Transverse colon (tissue), 4 donors: Measurements from ENCODE around the gene FAM83D. TPM values are rescaled to one million over a fixed set of nuclear protein-coding genes. Genes with fewer than 3 reads are reported as not detected.

ENCODE experiments used
- DNase-seq: peaks from one replicate; pipeline ENCODE4 v3.0.0-alpha.2; 2019
- H3K27ac ChIP-seq, 4 donors: fragments of 200-600 bp; sonication (generic); 2 replicates each; pipeline ENCODE4 v1.5.1; 2016 to 2018; ENCODE audit warnings: inconsistent platforms in 4 of 4
- H3K27me3 ChIP-seq: fragments of 200-600 bp; sonication (generic); 2 replicates; pipeline ENCODE4 v1.5.1; 2017; ENCODE audit warnings: inconsistent platforms
- H3K36me3 ChIP-seq, 4 donors: fragments of 200-600 bp; sonication (generic); 2 replicates each; pipeline ENCODE4 v1.5.1; 2017 to 2019; ENCODE audit warnings: inconsistent platforms in 4 of 4
- H3K4me1 ChIP-seq, 4 donors: fragments of 200-600 bp; sonication (generic); 2 replicates each; pipeline ENCODE4 v1.5.1; 2017 to 2020; ENCODE audit warnings: inconsistent platforms in 4 of 4
- H3K4me3 ChIP-seq, 4 donors: fragments of 200-600 bp; sonication (generic); 1 replicate in 1 of 4; 2 replicates in 3 of 4; pipeline versions ENCODE4 v1.5.1 to v1.6.1; 2017 to 2019; ENCODE audit warnings: inconsistent platforms in 4 of 4
- H3K9me3 ChIP-seq, 2 donors: fragments of 200-600 bp; sonication (generic); 2 replicates each; pipeline ENCODE4 v1.5.1; 2017 to 2019; ENCODE audit warnings: inconsistent platforms in 2 of 2
- CTCF ChIP-seq, 5 experiments: fragments of 200-600 bp in 3 of 5; fragments of 450-650 bp in 2 of 5; sonication (generic) in 3 of 5; IDR thresholded peaks; 1 replicate in 2 of 5; 2 replicates in 3 of 5; pipeline ENCODE4 v1.5.1; 2016 to 2017; ENCODE audit warnings: antibody characterized with exemption in 5 of 5, inconsistent platforms in 3 of 5, mild to moderate bottlenecking in 2 of 5, moderate library complexity in 1 of 5
- EP300 ChIP-seq: sonication (generic); formaldehyde crosslinking; IDR thresholded peaks from one replicate; pipeline ENCODE4 v1.6.1; 2017; ENCODE audit warnings: antibody characterized with exemption, low read depth
- POLR2A ChIP-seq: fragments of 450-650 bp; IDR thresholded peaks from one replicate; pipeline ENCODE4 v1.6.1; 2016; ENCODE audit warnings: antibody characterized with exemption, mild to moderate bottlenecking, moderate library complexity
- POLR2AphosphoS5 ChIP-seq, 3 donors: sonication (generic); formaldehyde crosslinking; IDR thresholded peaks; one replicate each; pipeline ENCODE4 v1.6.1; 2016; ENCODE audit warnings: antibody characterized with exemption in 3 of 3
- WGBS, 2 donors: methylation state at CpG; one replicate each; pipeline ENCODE4 v1.1.5; 2018; ENCODE audit warnings: low coverage in 1 of 2; 5-methylcytosine and 5-hydroxymethylcytosine counted together
- in situ Hi-C, 4 donors: fragments of 200-750 bp; cut with MboI; loops; one replicate each; pipeline versions ENCODE4 v1.15.0 to v1.15.1; 2017; ENCODE audit warnings: low sequenced_read_pairs in 3 of 4, low pct_ligation_motif_present in 1 of 4, low pct_unique_long_range_greater_than_20kb in 1 of 4
- intact Hi-C: fragments of 100-400 bp; cut with DNase I; formaldehyde crosslinking; loops from one replicate; pipeline ENCODE4 v1.15.1; 2023; ENCODE audit warnings: low total_unique reads
- total RNA-seq, 4 donors: library from RNA; depleted of rRNA; stranded (reverse); fragments of >200 nt; gene quantifications; one replicate each; pipeline ENCODE4 v1.1.0, GENCODE V29; 2016

Gene FAM83D
- total RNA-seq, 4 donors from 2014 or later: 7.2 to 42.3 (median 19.6) TPM

DNA sequence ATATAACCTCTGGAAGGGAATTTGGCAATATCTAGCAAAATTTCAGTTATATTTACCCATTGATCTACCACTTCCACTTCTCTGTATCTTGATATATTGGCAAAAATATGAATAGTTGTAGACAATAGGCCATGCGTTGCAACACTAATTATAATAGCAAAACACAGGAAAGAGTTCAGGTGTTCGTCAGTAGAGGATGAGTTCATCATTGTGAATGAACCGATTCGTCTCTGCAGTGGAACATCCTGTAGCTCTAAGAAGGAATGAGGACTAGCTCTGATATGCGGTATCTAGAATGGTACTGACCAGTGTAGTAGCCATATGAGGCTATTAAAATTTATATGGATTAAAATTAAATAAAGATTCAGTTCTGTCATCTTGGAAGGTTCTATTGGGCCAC is 8.3 kb downstream of the FAM83D start:
- Histone ChIP-seq H3K27ac (peak overlapping the region in 1 of 4 donors; percentile 86), H3K36me3 (no peaks in the 10 kb centered on the region), H3K4me1 (peaks cover 0 to 3% (median 0%) of the 10 kb centered on the region in 4 donors), H3K27me3 (no peaks in the 10 kb centered on the region), H3K9me3 (no peaks in the 10 kb centered on the region), H3K4me3 (no peak overlapping the region)
- WGBS, 2 donors: 83 to 90% methylated on average over 5 of the region's 5 CpGs
- no peak for TF ChIP-seq EP300
- TF ChIP-seq POLR2A: no peak
- no peak for TF ChIP-seq CTCF (IDR thresholded peaks at IDR 0.05)
- TF ChIP-seq POLR2AphosphoS5 (IDR thresholded peaks at IDR 0.05): no peak
- intact Hi-C loops (no loop called here), in situ Hi-C loops (no loop called here)
- DNase-seq: no peak

DNA sequence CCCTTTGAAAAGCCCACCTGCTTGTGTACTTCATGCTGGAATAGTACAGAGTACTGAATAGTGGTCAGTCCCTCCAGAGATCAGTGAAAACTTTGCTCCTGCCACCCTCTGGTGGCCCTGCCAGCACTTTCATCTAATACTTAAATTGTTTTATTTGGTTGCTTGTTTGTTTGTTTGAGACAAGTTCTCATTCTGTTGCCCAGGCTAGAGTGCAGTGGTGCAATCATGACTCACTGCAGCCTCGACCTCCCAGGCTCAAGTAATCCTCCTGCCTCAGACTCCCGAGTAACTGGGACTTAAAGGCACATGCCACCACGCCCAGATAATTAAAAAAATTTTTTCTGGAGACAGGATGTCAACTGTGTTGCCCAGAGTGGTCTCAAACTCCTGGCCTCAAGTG is 9.1 kb downstream of the FAM83D start:
- TF ChIP-seq CTCF (IDR thresholded peaks at IDR 0.05) (no peak), POLR2A (no peak), EP300 (no peak), POLR2AphosphoS5 (IDR thresholded peaks at IDR 0.05) (no peak)
- no peak overlapping the region for H3K4me3 ChIP-seq
- H3K27me3 ChIP-seq: no peaks in the 10 kb centered on the region
- WGBS, 2 donors: 59 to 72% methylated on average over 3 of the region's 3 CpGs
- no peaks in the 10 kb centered on the region for H3K4me1 ChIP-seq
- DNase-seq: no peak
- intact Hi-C loops: no loop called here
- no peaks in the 10 kb centered on the region for H3K9me3 ChIP-seq
- in situ Hi-C loops: no loop called here
- H3K27ac ChIP-seq: peak overlapping the region in 2 of 4 donors; percentile 16 to 86
- no peaks in the 10 kb centered on the region for H3K36me3 ChIP-seq

- H3K27me3 ChIP-seq: no peaks in the 10 kb centered on the region
- in situ Hi-C loops: no loop called here
- intact Hi-C loops: no loop called here
- no peak overlapping the region for H3K4me3 ChIP-seq
- H3K4me1 ChIP-seq: no peaks in the 10 kb centered on the region
- peak overlapping the region in 1 of 4 donors; percentile 86 for H3K27ac ChIP-seq
- H3K36me3 ChIP-seq: no peaks in the 10 kb centered on the region
- DNase-seq: no peak
- TF ChIP-seq CTCF (IDR thresholded peaks at IDR 0.05): no peak
- no peak for TF ChIP-seq POLR2AphosphoS5 (IDR thresholded peaks at IDR 0.05)
- no peak for TF ChIP-seq EP300
- no peak for TF ChIP-seq POLR2A
- no peaks in the 10 kb centered on the region for H3K9me3 ChIP-seq
- 75 to 85% methylated on average over 2 to 5 of the region's 5 CpGs for WGBS, 2 donors
Observed at GRCh38 chr20:38935967-38936407, 9.8 kb downstream of the FAM83D start.

DNA sequence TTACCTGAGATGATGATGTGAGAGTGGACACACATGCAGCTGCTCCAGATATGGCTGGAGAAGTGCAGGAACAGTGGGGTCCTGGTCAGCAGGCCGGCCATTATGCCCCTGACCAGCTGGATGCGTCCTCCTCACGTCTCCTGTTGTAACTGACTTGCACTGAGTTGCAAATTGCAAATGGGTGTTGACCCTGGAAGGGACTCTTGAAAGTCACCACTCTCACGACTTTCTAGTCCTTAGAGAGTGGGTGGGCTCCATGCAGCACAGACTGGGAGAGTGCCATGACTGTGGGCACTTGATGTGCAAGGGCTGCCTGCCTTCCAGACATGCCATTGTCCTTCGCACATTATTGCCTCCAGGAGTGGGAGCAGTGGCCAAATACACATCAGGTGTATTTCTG is 10.8 kb downstream of the FAM83D start:
- no peak for TF ChIP-seq POLR2AphosphoS5 (IDR thresholded peaks at IDR 0.05)
- TF ChIP-seq CTCF (IDR thresholded peaks at IDR 0.05): no peak
- no peak for TF ChIP-seq POLR2A
- TF ChIP-seq EP300: no peak
- in situ Hi-C loops (no loop called here), intact Hi-C loops (no loop called here)
- no peaks in the 10 kb centered on the region for H3K27me3 ChIP-seq
- H3K9me3 ChIP-seq: no peaks in the 10 kb centered on the region
- 80 to 86% methylated on average over 2 to 5 of the region's 5 CpGs for WGBS, 2 donors
- peak overlapping the region in 1 of 4 donors; percentile 86 for H3K27ac ChIP-seq
- H3K36me3 ChIP-seq: no peaks in the 10 kb centered on the region
- no peaks in the 10 kb centered on the region for H3K4me1 ChIP-seq
- DNase-seq: no peak
- H3K4me3 ChIP-seq: no peak overlapping the region
